Islet of Langerhans (tissue), 1 donor: ENCODE measurements around the gene GDAP2.
"Not testable (repeated sequence)": the region's sequence is repeated elsewhere in the genome, so short reads cannot be mapped to it uniquely, and the experiment has no call there.

ENCODE experiments used
- FAIRE-seq: peaks from one replicate; lab custom pipeline; 2011; peaks lifted over from hg19 to GRCh38; lab: Jason Lieb, UNC

Gene GDAP2, protein sequence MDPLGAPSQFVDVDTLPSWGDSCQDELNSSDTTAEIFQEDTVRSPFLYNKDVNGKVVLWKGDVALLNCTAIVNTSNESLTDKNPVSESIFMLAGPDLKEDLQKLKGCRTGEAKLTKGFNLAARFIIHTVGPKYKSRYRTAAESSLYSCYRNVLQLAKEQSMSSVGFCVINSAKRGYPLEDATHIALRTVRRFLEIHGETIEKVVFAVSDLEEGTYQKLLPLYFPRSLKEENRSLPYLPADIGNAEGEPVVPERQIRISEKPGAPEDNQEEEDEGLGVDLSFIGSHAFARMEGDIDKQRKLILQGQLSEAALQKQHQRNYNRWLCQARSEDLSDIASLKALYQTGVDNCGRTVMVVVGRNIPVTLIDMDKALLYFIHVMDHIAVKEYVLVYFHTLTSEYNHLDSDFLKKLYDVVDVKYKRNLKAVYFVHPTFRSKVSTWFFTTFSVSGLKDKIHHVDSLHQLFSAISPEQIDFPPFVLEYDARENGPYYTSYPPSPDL

DNA sequence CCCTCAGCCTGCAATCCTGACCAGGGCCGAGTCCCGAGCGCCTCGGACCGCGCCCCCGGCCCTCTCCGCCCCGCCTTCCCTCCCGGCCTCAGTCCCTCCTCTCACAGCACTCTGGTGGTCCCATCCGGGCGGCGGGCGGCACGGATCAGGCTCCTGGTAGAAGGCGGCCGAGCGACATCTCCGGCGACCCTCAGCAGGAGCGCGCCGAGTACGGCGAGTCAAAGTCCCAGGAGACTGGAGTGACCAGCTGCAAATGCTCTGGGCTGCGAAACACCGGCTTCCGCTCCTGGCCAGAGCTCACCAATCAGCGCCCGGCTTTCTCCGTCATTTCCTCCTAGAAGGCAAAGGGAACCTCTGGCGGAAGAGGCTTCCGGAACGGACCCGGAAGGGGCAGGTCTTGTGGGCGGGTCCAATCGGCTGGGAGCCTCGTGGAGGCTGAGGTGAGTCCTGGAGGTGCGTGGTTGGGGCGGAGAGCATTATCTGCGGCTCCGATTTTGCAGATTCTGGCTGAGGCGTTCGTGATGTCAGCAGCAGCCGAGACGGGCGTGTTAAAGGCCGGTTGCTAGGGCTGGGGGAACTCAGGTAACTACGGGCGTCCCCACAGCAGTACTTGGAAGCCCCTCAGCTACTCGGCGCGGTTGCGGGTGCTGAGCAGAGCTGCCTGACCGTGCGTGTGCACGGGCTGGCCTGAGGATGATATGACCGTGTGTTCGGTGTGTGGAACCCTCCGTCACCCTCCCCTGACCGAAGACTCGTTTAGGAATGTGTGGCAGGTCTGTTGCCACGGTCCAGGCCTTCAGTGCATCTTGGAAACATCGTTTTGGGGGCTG lies at the start of gene GDAP2, which contains the start of gene WDR3:
Gene GDAP2, minus strand, starts transcription at position 279 of the 830 bp plus-strand sequence. CDS start 9,264 bp downstream, outside the sequence.
Gene WDR3, plus strand, starts transcription at position 397 of the 830 bp plus-strand sequence. CDS start 3,581 bp downstream, outside the sequence.
- peak; percentile 66 for FAIRE-seq

DNA sequence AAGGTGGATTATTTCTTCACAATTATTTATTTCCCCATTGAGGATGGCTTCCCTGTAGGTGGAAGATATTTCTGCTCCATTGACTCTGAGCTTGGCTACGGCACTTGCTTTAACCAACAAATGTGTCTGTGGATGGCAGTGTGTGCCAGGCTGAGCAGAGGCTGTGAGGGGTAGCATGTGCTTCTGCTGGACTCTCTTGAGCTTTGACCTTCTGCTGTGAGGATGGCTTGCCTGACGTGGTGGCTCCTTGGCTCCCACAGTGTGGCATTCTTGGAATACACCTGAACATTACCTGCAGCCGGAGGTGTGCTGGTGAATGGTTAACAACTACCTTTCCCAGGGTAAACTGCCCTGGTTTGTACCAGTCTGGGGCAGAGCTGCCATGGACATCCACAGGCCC lies 47.0 kb upstream of the GDAP2 start:
- FAIRE-seq: no peak

DNA sequence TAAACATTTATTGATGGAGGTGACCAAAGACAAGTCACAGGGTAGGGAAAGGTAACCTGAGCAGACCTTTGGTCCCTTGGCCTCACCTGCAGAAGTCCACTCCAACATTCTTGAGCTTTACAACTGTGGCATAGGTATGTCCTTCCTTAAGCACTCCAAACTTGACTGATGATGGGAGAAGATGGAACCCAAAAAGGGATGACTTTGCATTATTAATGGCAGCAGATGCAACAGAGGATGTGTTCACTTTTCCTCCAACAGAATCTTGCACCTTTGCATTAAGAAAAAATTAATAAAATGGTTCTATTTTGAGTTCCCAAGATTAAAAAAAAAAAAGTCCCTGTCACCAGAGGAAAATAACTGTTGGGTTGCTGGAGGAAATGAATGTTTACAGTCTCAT lies 42.4 kb upstream of the GDAP2 start:
- FAIRE-seq: no peak

DNA sequence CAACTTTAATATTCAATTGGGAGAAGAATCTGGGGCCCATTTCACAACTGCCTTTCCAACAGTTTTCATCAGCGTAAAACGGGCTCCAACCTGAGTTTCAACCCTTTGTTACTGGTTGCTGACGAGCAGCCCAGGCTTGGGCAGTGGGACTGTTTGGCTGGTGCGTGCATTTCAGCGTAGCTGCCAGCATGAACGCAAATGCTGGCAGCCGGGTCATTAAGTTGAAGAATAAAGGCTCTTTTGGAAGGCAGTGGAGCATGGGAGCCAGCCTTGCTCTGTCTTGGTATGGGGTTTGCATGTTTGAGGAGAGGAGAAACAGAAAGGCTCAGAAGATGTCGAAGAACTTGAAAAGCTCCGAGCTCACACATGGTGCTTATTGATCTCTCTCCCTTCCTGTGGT lies 40.8 kb upstream of the GDAP2 start:
- FAIRE-seq: no peak

DNA sequence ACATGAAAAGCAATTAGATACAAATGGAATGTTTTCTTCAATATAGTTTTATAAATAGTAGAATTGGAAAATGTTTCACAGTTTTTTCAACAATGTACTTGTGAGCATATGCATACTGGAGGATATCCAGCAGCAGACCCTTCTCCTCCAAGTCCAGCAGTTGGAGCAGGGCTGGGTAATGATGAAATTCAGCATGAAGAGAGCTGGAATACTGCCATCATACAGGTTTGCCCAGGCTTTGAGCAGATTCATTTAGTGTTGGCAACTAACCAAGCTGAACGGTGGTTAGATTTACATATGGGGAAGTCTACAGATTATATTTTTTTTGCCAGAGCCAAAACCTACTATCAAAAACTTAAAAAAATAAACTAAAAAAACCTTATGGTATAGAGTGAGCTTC lies 38.5 kb upstream of the GDAP2 start:
- no peak for FAIRE-seq

DNA sequence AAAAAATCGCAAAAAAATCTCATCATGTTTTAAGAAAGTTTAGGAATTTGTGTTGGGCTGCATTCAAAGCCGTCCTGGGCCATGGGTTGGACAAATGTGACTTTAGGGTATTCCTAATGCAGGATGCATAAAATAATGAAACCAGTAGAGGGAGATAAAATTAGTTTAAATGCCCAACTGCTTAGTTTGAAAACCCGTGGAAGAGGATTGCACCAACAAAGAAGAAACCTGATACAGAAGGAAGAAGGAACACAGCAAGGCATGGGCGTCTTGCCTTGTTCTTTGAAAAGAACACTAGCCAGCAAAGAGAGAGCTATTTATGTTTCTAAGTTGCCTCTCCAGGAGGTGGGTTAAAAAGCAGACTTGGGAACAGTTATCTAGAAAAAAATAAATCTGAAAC lies 38.1 kb upstream of the GDAP2 start:
- no peak for FAIRE-seq

DNA sequence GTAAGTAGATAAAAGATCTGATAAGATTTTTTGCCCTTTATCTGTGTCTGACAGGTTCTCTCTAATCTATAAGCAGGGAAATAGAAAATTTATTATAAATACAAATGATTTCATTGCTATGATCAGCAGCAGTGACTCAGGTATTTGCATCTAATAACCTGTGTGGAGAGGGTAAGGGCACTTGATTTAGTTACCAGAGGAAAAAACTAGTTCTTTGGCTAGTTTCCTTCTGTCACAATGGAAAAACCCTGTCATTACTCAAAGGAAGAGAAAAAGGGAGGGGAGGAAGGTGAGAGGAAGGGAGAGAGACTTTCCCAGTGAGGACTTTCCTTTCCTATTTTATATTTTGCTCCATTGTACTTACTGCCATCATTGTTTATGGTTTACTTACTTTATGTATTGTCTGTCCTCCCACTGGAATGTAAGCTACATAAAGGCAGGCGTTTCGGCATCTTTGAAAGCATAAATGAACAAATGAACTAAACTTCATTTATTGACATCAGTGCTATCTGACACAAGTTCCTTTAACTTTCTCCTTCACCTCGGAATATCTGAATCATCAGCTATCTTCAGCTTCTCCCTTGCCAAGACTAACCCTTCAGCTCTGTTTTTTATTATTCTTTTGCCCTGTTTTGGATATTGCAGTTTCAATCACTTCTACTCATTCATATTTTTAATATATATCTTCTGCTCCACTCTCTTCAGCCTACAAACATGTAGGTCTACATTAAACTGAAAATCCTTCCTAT lies 35.0 kb upstream of the GDAP2 start:
- FAIRE-seq: no peak

DNA sequence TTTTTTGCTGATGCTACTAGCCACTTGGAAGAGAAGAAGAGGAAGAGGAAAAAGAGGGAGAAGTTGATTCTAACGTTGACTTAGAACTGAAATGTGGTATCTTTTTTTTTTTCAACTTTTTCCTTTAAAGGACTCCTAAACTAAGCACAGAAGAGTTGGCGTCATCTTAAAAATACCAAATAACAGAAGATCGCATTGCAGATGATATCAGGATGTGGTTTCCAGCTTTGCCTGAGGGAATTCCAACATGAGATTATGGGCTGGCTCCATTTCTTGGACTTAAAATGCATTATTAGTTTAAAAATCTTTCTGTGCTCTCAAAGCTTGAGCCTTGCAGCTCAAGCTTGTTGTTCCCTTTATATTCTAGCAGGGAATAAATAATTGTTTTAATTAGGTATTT lies 29.9 kb upstream of the GDAP2 start:
- no peak for FAIRE-seq

DNA sequence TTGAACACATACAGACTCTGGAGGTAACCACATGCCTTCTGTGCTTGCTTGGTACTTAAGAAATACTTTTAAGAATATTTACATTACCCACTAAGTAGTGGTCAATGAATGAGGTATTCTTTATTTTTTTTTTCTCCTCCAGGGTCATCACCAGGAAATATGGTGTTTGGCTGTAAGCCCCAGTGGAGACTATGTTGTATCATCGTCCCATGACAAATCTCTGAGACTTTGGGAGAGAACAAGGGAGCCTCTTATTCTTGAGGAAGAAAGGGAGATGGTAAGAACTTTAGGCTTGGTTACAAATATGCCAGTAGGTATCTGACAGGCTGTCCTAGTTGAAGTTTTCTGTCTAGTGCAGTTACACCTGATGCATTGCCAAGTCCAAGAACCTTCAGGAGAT lies 23.0 kb upstream of the GDAP2 start:
- FAIRE-seq: no peak

DNA sequence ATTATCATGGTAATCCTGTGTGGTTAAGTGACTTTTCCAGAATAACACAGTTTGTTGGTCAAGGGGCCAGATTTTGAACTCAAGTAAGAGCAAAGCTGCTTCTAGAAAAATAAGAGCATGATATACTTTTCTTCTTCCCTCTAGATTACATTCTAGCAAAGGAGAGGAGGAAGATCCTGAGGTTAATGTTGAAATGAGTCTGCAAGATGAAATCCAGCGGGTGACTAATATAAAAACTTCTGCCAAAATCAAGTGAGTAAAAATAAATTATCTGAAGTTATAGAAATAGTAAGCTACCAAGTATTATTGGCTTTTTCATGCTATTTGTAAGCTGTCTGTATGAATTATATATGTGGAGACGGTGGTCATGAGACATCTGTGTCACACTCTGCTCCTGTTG lies 12.9 kb upstream of the GDAP2 start:
- FAIRE-seq: no peak

DNA sequence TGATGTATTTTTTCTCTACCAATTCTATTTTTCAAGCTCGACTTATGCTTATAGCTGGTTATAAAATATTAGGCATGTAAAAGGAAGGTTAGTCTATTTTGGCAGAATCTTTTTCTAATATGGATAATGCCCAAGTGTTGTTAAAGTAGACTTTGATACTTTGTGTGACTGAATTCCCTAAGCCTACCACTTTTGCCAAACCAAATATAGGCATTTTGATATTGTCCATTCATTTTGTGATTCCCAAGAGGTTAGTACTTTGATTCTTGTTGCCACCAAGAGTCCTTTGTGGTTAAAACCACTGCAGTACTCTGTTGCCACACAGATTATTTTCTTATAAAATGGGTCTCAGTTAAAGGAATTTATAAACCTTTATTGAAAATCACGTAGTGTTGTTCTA lies 4.3 kb upstream of the GDAP2 start:
- no peak for FAIRE-seq

DNA sequence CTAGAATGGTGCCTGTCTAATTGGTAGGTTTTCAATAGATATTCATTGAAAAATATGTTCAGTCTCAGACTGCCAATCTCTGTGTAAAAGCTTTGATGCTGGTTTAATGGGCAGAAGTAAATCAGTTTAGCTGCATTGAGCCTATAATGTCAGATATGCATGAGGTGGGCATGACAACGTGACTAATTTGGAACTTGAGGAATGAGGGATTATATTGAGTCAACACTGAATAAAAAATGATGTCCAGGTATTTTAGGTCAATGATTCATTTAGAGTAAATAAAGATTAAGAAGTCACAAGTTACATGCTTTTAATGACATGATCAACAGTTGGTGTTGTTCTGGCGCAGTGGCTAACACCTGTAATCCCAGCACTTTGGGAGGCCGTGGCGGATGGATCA lies 3.2 kb upstream of the GDAP2 start:
- no peak for FAIRE-seq

DNA sequence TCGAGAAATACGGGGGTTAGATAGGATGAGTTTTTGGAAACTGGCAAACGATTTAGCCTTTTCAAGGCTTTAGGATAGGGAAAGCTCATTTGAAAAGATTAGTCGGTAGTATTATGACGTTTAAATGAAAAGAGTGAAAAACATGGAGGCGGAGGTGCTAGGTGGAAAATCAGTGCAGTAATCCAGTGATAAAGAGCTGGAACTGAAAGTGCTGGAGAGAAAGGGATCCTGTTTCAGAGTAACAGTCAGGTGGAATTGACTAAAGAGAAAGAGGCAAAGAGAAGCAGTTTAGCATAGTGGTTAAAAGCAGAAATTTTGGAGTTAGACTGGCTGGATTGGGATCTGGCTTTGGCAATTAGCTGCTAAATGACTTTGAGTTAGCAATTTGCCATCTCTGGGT lies 1.1 kb upstream of the GDAP2 start:
- FAIRE-seq: no peak

DNA sequence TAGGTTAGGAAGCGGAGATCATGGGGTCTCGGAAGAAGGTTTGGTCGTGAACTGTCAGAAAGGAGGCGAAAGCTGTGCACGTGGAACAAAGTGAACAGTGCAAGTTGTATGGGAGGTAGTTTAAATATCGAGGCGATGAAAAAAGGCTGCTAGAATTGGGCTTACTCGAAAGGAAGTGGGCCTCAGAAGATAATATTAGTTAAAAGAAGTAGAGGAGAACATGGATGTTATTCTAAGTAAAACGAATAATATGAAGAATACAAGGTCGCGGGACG lies 689 bp upstream of the GDAP2 start:
- FAIRE-seq: no peak

DNA sequence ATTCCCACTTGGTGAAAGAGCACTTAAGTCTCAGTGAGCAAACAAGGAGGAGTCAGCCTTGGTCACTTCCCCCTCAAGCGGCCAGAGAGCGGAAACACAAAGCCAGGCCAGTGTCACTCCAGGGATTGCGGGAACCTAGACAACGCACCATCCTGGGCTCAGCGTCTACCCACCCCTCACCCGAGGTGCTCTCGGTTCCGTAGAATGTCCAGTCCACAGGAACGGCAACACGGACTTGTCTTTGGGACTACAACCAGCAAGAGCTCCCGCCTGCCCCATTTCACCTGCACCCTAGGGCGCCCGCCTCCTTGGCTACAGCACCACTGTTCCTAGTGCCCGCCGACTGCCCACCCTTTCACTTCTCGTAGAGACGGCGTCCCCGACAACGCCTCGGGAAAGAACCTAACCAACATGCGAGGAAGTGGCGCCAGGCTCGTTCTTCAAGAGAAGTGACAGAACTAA lies 509 bp downstream of the GDAP2 start:
- no peak for FAIRE-seq

DNA sequence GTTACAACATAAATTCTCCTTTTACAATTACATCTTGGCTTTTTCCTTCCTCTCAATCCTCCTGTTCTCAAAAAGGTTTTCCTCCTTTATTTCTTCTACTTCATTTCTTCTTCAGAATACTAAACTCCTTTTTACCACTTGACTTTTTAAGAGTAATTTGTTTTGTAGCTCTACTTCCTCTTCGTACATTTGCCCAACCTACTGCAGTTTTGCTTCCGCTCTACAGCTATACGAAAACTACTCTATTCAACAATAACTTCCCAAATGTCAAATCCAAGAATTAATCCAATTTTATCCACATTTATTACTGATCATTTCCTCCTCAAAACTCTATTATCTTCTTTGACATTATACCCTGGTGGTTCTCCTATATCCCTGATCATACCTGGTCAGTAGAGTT lies 3.4 kb downstream of the GDAP2 start:
- no peak for FAIRE-seq

DNA sequence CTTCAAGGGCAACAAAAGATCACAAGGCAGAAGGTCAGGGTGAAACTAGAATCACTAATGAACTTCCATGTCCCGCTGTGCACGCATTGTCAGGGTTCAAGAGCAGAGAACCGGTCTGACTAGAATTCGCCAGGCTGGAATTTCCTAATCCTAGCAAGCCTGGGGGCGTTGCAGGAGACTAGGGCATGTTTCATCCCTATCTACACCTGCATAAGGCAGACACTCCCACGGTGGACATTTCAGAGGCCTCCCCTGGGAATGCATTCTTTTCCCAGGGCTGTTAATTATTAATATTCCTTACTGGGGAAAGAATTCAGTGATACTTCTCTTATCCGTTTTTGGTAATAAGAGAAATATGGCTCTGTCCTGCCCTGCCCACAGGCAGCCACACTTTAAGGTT lies 6.7 kb downstream of the GDAP2 start:
- FAIRE-seq: not testable (repeated sequence)

DNA sequence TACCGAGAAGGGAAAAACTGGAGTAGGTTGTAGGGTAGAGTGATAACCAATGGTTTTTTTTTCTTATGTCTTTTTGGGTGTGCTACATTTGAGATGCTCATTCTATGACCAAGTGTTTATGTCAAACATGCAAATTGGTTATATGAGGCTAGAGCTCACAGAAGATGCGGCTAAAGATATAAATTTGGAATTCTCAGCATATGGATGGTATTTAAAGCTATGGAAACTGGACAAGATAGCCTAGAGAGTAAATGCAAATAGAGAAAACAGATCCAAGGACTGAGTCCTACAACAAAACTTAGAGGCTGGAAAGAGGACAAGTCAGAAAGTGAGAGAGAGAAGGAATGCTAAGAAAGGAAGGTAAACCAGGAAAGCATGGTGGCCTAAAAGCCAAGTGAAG lies 7.4 kb downstream of the GDAP2 start:
- no peak for FAIRE-seq

DNA sequence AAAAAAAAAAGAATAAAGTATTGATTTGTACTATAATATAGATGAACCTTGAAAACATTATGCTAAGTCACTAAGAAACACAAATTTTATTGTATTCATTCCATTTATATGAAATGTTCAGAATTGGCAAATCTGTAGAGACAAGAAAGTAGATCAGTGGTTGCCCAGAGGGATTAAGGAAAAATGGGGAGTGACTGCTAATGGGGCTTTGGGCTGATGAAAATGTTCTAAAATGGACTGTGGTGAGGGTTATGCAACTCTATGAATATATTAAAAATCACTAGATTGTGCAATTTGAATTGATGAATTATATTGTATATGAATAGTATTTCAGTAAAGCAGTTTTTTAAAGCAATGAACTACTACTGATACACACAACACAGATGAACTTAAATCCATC lies 10.0 kb downstream of the GDAP2 start:
- FAIRE-seq: no peak

DNA sequence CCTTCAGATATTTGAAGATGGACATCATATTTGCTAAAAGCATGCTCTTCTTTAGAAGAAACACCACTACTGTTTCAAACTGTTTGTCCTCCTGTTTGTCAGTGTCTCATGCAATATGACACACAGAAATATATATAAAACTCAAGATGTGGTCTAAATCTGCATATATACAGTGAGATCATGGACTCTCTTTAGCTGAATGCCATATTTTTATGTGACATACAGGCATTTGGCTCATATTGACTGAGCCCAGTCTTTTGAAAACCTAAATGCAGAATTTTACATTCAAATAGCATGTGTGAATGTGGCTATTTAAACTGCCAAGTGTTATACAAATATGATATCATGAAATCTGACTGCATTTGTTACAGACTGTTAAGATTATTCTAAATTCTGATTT lies 18.4 kb downstream of the GDAP2 start:
- FAIRE-seq: no peak

DNA sequence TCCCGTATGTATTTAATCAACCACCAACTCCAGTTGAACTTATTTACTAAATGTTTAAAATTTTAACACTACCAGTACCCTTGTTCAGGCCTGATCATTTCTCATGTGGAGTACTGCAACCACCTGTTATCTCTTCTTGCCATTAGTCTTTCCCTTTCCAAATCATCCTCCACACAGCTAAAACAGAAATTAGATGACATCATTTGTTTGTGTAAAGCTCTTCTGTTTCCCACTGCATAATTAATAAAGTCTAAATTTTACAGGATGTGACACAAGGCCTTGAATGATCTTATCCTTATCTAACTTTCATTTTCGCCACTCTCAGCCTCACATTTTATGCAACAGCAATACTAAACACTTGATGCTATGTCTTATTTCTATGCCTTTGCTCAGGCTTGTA lies 24.4 kb downstream of the GDAP2 start:
- FAIRE-seq: no peak

DNA sequence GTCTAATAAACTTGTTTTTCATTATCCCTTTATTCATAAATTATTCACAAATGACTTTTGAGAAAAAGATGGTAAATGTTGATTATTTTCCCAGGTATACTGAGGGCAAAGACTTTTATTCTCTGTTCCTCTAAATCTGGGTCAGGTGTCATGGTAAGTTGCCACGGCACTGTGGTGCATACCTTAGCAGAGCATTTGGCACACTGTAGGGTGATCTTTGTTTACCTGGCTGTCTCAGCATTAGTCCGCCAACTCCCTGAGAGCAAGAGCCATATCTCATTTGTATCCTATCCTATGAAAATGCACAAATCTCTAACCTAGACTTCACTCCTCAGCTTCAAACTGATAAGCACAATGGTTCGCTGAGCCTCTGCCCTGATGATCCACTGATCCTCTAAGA lies 24.9 kb downstream of the GDAP2 start:
- no peak for FAIRE-seq

DNA sequence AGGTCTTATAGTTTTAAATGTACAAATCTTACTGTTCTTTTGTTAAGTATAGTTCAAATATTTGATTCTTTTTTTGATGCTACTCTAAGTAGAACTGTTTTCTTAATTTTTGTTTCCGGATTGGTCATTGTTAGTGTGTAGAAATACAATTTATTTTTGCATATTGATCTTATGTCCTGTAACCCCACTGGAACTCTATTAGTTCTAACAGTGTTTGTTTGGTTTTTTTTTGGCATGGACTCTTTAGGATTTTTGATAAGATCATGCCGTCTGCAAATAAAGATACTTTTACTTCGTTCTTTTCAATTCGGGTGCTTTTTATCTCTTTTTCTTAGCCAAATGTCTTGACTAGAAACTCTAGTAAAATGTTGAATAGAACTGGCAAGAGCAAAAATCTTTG lies 26.5 kb downstream of the GDAP2 start:
- FAIRE-seq: no peak
